GM21528 (cell line): ENCODE data around the gene SYT12.

Experiments
- ATAC-seq: cut with Tn5 transposase; IDR thresholded peaks from one replicate; pipeline ENCODE4 v1.9.1; 2021; ENCODE audit warnings: mild to moderate bottlenecking, moderate library complexity; ENCODE audit not compliant: unreplicated experiment, low FRiP score

The SYT12 gene

GRCh38 chr11:67090717-67091116 lies 67.8 kb downstream of the SYT12 start:
- no peak for ATAC-seq

GRCh38 chr11:67095214-67095507 lies 72.2 kb downstream of the SYT12 start:
- ATAC-seq = no peak

GRCh38 chr11:67098799-67099429 lies 76.0 kb downstream of the SYT12 start:
- no peak for ATAC-seq

GRCh38 chr11:67099831-67100324 lies 76.9 kb downstream of the SYT12 start:
- ATAC-seq = no peak
